ENCODE measurements around the gene CD164L2. TPM values are rescaled to one million over a fixed set of nuclear protein-coding genes. Genes with fewer than 3 reads are reported as not detected.

CD164L2 gene
- total and polyA plus RNA-seq, 12 donors: 0.11 to 2.6 (median 0.17) TPM; not detected in 6

DNA sequence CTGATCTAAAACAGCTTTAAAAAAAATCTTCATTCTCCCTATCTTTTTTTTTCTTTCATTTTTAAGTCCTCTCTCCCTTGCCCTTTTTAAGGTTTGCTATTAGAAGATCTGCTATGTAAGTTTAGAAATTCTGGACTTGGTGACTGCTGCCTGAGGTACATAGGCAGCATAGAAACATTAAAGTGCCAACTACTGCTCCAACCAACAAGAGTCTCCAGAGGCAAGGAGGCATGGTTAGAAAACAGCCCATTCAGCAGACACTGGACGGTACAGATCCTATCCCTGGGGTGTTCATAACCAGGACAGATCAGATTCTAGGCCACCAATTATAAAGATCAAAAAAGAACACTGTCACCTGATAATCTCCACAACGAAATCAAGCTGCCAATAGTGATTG lies 45.9 kb upstream of the CD164L2 start:
- 17 to 25% (median 23%) methylated on average over 2 of the region's 2 CpGs for whole genome bisulfite sequencing, 4 donors

DNA sequence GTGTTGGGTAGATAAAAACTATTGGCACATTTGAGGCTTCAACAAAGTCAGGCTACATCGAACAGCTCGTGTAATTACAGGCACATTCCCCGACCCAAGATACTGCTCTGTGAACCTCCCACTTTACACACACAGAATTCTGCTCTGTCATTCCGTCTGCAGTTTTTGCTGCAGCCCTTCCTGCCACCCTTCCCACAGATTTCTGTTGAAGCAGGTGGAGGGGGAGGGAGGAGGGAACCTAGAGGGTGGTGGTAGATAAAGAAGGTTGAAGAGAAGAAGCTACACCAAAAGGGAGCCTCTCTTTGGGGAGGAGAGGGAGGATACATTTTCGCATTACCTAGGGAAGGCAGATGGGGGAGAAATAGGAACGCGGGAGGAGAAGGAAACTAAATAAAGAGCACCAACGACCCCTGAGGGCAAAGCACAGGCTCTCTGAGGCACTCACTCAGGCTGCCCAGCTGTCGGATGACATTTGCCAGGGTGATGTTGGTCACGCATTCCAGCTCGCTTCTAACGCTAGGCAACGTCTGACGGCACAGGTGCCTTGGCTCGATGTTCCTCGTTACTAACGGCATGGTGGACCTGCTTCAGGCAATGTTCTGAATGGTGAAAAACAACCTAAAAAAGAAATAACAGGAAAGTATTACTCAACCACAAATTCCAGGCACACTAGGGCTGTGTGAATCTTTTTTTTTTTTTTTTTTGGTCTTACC lies 45.3 kb upstream of the CD164L2 start:
- peaks cover 0 to 9% of the 10 kb centered on the region in 2 donors for H3K36me3 ChIP-seq (replicated peaks in 1 of 2)
- WGBS, 4 donors: 48 to 53% (median 48%) methylated on average over 17 of the region's 17 CpGs
- H3K4me1 ChIP-seq (replicated peaks in 1 of 2): peaks cover 35 to 84% of the 10 kb centered on the region in 2 donors
- intact Hi-C loops (cut with DNase I): loop anchor here in 1 of 2 donors (10.0 kb wide), 1 partner anchor 46 kb away; no protein-coding TSS in a partner anchor
- TF ChIP-seq POLR2A (IDR thresholded peaks at IDR 0.05): no peak
- TF ChIP-seq CTCF (IDR thresholded peaks at IDR 0.05): no peak
- H3K27ac ChIP-seq: peak overlapping the region in 4 of 5 donors; percentile 31 to 79 (median 54)
- H3K9me3 ChIP-seq (replicated peaks in 1 of 3): no peaks in the 10 kb centered on the region
- peak in 1 of 7 donors; percentile 86 for DNase-seq
- H3K27me3 ChIP-seq: no peaks in the 10 kb centered on the region
- peak overlapping the region in 1 of 4 donors; percentile 7 for H3K4me3 ChIP-seq

More for the DNA sequence above, 45.9 kb upstream of the CD164L2 start:
- Histone ChIP-seq H3K27me3 (no peaks in the 10 kb centered on the region), H3K9me3 (replicated peaks in 1 of 3) (no peaks in the 10 kb centered on the region), H3K4me3 (peak overlapping the region in 1 of 4 donors; percentile 7), H3K27ac (peak overlapping the region in 4 of 5 donors; percentile 31 to 82 (median 58)), H3K4me1 (replicated peaks in 1 of 2) (peaks cover 40 to 85% of the 10 kb centered on the region in 2 donors), H3K36me3 (replicated peaks in 1 of 2) (peaks cover 0 to 9% of the 10 kb centered on the region in 2 donors)
- intact Hi-C loops (cut with DNase I): loop anchor here in 1 of 2 donors (10.0 kb wide), 1 partner anchor 46 kb away; no protein-coding TSS in a partner anchor
- TF ChIP-seq POLR2A (IDR thresholded peaks at IDR 0.05): no peak
- TF ChIP-seq CTCF (IDR thresholded peaks at IDR 0.05): no peak
- DNase-seq: peak in 1 of 7 donors; percentile 39

- 65 to 74% (median 72%) methylated on average over 2 of the region's 2 CpGs for WGBS, 4 donors
- TF ChIP-seq POLR2A (IDR thresholded peaks at IDR 0.05): no peak
- no peak for TF ChIP-seq CTCF (IDR thresholded peaks at IDR 0.05)
- Histone ChIP-seq H3K4me1 (replicated peaks in 1 of 2) (peaks cover 34 to 78% of the 10 kb centered on the region in 2 donors), H3K27me3 (no peaks in the 10 kb centered on the region), H3K9me3 (replicated peaks in 1 of 3) (no peaks in the 10 kb centered on the region), H3K36me3 (replicated peaks in 1 of 2) (peaks cover 0 to 9% of the 10 kb centered on the region in 2 donors), H3K27ac (peak overlapping the region in 4 of 5 donors; percentile 31 to 79 (median 54)), H3K4me3 (no peak overlapping the region)
- intact Hi-C loops (cut with DNase I): loop anchor here in 1 of 2 donors (10.0 kb wide), 1 partner anchor 47 kb away; no protein-coding TSS in a partner anchor
- no peak for DNase-seq
Measured at GRCh38 chr1:27427816-27428315, 44.7 kb upstream of the CD164L2 start.

DNA sequence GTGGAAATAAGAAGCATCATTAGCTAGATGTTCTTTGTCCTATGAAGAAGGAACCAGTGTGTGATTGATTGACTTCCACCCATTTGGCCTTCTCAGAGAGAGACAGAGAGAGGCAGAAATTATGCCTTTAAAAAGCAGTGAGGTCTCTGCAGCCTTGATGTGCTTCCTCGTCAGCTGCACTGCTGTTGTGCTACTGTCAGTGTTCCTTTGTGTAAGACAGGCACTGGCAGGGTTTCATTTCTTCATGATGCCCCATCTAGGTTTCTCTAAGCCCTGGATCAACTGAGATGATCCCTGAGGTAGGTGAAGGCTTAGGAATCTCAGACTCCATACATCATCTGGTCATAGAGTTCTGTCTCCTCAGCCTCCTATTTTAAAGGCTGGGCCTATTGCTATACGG lies 44.2 kb upstream of the CD164L2 start:
- H3K4me3 ChIP-seq: no peak overlapping the region
- peak overlapping the region in 2 of 5 donors; percentile 76 to 79 for H3K27ac ChIP-seq
- DNase-seq: peak in 1 of 7 donors; percentile 55
- intact Hi-C loops (cut with DNase I): loop anchor here in 1 of 2 donors (10.0 kb wide), 1 partner anchor 47 kb away; no protein-coding TSS in a partner anchor
- H3K4me1 ChIP-seq (replicated peaks in 1 of 2): peaks cover 34 to 75% of the 10 kb centered on the region in 2 donors
- 36 to 67% (median 49%) methylated on average over 1 to 2 of the region's 2 CpGs for WGBS, 4 donors
- no peak for TF ChIP-seq CTCF (IDR thresholded peaks at IDR 0.05)
- TF ChIP-seq POLR2A (IDR thresholded peaks at IDR 0.05): no peak
- H3K27me3 ChIP-seq: no peaks in the 10 kb centered on the region
- H3K9me3 ChIP-seq (replicated peaks in 1 of 3): no peaks in the 10 kb centered on the region
- H3K36me3 ChIP-seq (replicated peaks in 1 of 2): peaks cover 0 to 9% of the 10 kb centered on the region in 2 donors

Measured in adrenal gland (tissue), 12 donors.